GM04504 (cell line): Measurements from ENCODE around the gene ADGRG6.

Source experiments
- DNase-seq: peaks from one replicate; pipeline ENCODE4 v3.0.0-alpha.2; 2012; ENCODE audit warnings: low read depth

The ADGRG6 gene

DNA sequence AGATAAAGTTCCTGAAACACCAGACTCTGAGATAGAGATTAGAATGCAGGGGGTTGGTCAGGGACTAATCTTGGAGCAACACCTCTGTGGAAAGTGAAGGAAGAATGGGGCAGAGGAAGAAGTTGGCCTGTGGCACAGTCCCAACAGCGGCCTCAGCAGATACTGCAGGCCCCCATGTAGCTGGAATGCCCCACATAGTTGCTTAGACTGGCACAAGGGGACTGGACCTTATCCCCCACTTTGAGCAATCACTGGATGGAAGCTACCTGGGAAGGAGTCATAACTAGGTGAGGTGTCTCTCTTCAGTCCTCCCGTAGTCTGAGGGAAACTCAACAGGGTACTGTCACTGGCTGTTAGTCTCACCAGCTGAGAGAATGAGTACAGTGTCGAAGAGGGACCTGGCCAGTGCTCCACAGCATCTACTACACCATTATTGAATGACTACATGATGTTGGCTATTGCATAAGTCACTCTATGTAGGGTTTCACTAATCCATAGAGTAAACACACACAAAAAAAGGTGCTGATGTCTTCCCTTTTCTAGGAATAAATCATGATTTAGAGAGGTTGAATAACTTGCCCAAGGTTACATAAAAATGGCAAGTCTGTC lies 47.5 kb downstream of the ADGRG6 start:
- DNase-seq, result no peak

DNA sequence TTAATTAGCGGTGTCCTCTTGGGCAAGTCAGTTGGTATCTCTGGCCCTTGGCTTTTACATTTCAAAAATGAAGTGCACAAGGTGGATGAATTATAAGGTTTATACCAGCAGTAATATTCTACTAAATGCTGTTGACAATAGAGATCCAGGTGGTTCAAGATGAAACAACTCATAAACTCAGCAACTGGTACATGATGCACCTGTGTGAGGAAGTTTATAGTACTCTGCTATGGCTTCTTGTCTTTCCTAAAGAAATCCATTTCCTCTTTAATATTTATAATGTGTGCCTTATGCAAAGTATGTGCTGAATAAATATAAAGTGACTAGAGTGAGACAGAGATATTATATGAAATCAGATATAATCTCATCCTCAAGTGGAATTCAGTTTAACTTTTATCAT lies 48.5 kb downstream of the ADGRG6 start:
- DNase-seq, result no peak

DNA sequence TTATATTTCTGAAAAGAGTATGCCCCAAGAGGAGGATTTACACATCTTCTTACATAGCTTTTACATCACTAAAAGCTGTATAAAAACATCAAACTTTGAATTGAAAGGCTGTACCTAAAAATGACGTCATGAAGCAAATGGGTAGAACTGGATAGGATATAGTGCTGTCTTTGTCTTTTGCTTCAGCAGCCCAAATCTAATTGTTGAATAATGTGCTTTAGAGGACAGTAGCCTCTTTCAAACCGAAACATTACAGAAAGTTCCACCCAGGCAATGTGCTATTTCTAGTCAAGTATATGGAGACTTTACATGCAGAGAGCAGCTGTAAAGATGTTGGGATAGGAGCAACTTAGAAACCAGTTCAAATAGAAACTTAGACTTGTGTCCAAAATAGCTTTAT lies 51.9 kb downstream of the ADGRG6 start:
- no peak for DNase-seq

DNA sequence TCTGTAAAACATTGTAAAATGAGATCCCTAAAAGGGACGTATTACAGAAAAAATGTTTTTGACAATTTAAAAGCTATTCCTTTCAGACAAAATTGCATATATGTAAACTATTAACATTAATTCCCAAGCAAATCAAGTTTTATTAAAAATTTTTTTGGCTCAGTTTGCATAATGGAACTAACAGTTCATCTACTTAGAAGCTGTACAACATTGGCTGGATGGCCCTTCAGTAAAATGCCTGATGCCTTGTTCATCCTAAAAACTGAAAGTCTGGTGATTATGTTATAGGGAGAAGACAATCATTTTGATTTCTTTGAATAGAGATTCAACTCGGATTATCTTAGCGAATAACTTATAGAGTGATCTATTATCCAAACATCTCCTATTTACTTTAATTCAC lies 52.8 kb downstream of the ADGRG6 start:
- no peak for DNase-seq

DNA sequence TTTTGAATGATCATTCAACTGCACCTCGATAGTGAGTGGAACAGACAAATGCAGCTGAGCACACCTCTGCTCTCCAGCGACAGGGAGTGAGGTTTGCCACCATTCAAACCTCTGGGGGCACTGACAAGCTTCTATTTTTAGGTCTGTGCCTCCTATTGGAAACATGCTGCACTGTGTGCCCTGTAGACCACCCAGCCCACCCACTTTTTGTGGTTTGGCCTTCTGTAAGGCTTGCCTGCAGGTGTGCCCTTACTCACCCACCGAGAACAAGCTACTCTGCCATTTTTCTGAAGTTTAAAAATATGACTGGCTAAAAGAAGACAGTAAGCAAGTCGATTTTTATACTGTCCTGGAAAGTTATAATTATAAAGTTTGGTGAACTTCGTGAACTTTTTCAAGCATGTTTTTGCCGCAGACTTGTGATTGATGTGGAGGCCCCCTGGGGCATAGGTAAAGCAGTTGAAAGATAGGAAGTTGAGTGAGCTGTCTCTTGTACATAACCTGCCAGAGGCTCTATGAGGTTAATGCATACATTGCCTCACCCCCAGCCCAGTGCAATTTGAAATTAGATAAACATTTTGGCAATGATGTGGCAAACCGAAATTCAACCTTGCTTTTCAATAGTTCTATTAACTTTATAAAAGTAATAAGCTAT lies 53.8 kb downstream of the ADGRG6 start:
- DNase-seq, result no peak

DNA sequence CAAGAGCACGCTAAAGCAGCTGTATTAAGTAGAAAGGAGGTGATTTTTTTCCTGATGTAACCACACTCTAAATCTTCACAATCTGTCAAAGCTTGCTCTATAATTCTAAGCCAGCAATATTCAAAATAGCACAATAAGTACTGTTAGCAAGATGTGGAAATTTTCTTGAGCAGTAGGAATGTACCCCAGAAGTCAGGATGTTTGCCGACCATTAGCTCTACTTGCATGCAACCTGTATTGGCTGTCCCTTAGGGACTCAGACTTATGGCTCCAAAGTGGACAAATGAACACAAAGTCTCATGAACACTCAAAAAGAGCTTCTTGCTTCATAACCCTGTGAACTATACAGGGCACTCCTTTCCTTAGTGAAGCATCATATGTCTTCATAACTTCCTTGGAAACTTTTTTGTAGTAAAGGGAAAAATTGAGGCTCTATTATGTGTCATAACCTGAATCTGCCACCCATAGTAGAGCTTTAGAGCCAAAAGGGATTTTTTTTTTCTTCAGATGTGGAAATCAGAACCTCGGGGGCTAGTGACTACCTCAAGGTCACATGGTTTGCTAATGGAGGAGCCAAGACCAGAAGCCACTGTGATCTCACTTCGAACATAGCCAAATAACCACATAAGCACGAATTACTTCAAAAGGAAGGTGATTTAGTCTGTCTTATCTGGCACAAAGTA lies 54.5 kb downstream of the ADGRG6 start:
- DNase-seq, result peak; percentile 67

DNA sequence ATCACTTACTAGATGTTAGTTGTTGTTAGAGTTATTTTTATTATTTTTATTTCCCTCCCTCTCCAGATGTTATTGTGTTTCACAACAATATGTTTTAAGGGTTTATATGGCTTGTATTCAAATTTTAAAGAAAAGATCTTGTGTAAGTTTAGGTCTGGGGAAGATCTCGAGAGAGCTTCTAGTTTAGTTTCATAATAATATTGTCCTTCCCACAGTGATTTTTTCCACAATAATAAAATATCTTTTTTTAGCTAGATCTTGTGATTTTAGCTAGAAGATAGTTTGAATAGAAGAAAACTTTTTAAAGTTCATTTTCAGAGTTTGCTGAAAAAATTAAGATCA lies 55.0 kb downstream of the ADGRG6 start:
- DNase-seq, result no peak

DNA sequence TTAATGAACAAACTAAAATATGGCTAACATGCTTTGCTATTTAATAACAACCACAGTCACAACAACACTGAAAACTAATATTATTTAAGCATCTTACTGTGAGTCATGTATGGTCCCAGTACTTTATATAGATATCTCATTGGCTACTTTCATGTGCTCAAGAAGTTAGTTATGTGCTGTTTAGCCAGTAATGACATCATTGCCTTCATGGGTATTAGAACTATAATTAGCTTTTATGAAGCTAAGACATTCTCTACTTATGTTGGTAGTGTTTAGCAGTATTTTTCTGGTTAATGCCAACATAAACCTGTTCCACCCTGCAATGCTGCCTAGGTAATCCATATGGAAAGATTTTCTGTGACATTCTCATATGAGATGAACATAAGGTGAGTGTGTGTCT lies 56.1 kb downstream of the ADGRG6 start:
- no peak for DNase-seq

DNA sequence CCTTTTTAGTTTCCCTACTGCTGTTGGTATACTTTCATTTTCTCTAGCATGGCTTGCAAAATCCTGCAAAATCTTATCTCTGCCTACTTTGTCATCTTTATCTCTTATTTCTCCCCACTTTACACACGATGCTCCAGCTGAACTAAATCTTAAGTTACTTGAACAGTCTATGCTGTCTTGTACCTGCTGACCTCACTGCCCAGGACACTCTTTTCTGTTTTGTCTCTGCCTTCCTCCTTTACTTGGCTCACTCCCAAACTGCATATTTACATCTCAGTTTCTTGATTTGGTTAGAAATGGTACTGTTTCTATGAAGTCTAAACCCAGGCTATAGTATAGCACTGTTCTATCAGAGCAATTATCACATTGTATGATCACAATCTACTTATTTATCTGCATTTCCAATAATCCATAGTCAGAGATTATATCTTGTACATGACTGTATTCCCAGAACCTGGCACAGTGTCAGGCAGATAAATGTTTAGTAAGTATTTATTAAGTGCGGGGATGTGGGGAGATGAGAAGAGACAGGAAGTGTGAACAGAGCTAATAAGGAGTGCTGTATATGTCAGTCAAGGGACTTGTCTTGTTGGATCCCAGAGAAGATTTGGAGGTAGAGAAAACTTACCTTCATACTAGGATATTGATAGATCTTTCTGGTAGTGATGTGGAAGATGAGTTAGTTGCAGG lies 57.6 kb downstream of the ADGRG6 start:
- no peak for DNase-seq

DNA sequence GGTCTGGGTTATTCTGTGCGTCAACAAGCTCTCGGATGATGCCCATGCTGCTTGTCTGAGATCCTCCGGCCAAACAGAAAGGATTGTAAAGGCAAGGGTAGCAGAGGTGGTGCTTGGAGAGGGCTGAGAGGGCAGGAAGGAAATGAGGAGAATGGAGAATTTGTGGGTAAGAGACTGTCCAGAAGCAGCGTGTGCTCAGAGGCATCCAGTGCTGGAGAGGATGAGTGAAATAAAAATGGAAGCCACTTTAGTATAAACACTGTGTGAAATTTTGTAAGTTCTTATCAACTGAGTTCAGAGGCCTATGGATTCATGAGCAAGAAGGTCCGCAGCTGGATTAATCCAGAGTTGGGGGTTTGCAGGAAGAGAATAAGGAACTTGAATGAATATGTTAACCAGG lies 59.5 kb downstream of the ADGRG6 start:
- DNase-seq, result no peak

DNA sequence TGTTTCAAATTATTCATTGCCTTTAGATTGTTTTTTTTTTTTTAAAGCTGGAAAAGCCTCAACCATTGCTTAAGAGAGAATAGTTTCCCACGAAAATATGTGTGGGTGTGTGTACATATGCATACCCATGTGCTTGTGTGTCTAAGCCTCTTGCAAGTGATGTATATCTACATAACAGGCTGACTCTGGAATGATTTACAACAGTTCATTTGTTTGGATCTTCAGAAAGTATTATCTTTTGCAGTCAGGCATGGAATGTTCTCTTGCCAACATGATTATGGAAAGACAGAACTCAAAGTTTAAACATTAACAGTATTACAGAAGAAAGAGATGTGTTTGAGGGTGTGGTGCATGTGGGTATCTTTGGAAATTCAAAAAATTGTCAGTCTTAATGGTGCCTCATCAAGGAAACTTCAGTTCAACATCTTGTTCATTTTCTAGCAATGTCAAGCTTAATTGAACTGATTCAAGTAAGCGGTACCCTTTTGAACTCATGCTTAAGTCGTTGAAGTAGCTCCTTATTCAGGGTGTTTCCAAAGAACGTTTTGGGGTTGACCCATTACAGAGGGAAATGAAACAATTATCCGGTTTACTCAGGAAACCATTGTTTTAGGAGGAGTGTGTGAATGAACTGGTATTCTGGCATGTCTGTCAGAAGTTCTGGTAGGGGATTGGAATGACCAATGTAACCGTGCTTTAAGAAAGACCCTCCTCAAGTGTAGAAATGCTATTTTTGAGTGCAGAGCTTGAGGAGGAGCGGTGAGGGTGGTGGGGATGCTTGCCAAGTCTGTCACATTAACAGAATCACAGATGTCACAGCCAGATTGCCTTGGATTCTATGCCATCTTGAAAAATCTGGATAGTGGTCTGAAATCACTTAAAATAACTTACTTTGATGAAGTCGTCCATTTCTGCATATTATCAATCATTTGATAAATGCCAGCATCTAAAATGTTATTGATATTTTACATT lies 60.3 kb downstream of the ADGRG6 start:
- peak; percentile 74 for DNase-seq

DNA sequence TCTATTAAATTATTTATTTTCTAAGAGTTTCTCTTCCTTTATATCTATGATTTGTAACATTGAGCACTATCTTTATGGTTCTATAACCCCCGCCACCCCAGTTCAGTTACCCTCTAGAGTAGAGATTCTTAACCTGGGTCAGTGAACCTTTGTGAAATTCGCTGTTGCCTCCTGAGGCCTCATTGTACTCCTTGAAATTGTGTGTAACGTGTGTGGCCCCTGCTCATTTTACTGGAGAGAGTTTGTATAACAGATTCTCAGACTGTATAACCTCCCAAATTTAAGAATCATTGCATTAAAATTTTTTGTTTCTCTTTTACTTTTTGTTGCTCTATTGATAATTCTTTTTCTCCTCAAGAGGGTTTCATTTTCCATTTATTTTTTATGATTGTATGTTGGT lies 65.3 kb downstream of the ADGRG6 start:
- no peak for DNase-seq

DNA sequence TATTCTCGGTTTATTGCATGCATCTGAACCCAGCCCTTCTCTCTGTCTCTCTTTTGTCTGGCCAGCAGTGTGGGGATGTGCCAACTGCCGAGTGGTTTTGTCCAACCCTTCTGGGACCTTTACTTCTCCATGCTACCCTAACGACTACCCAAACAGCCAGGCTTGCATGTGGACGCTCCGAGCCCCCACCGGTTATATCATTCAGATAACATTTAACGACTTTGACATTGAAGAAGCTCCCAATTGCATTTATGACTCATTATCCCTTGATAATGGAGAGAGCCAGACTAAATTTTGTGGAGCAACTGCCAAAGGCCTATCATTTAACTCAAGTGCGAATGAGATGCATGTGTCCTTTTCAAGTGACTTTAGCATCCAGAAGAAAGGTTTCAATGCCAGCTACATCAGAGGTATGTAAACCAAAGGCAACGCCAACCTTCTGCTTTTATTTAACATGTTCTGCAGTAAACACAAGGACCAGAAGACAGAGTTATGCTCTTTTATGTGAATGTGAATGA lies 65.8 kb downstream of the ADGRG6 start:
- no peak for DNase-seq

DNA sequence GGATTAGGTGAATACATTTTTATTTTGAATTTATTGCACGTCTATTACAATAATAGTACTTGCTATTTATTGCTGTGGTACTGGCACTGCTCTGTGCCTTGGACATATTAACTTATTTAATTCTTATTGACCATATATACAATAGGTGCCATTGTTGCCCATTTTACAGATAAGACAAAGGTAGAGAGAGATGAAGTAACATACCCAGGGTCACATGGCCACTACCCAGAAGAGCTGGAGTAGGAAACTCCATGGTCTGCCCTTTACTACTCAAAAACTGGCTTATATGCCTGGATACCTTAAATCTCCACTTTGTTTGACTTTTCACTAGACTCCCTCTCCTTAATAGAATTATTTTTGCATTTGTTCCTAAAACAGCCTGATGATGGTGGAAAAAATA lies 67.5 kb downstream of the ADGRG6 start:
- DNase-seq, result no peak

DNA sequence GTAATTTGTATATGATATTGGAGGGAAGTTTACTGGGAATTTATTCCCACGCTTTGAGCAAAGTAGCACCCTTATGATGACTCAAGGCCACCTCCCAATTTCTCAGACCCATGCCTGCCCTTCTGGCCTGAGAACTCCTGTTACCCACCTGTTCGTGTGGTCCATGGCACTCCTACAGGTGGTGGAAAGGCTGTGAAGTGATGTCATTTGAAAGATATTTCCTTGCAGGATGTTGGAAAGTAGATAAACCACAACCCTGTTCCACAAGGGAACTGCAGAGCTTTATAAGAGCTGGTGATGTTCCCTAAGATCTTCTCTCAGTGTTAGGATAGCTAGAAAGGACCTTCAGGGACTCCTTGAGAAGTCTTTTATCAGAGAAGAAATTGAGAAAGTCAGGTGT lies 70.5 kb downstream of the ADGRG6 start:
- no peak for DNase-seq

DNA sequence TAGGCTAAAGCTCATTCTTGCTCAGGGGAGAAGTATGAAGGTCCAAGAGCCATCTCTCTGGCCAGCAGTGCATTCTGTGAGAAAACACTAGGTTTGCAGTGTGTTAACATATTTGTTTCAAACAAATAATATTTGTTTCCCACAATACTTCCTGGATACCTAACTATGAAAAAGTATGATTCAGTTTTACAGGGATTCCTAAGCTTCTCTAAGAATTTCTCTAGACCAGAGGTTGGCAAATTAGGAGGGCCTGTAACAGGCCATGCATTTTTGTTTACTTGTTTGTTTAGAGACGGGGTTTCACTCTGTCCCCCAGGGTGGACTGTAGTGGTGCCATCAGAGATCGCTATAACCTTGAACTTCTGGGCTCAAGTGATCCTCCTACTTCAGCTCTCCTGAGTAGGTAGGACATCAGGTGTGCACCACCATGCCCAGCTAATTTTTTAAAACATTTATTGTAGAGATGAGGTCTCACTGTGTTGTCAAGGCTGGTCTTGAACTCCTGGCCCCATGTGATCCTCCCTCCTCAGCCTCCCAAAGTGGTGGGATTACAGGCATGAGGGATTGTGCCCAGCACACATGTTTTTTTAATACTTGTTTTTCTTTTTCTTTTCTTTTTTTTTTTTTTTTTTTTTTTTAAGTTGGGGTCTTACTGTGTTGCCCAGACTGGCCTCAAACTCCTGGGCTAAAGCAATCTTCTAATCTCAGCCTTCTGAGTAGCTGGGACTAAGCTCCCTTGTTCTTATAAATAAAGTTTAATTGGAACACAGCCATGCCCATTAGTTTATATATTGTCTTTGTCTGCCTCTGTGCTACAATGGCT lies 71.7 kb downstream of the ADGRG6 start:
- DNase-seq, result no peak

DNA sequence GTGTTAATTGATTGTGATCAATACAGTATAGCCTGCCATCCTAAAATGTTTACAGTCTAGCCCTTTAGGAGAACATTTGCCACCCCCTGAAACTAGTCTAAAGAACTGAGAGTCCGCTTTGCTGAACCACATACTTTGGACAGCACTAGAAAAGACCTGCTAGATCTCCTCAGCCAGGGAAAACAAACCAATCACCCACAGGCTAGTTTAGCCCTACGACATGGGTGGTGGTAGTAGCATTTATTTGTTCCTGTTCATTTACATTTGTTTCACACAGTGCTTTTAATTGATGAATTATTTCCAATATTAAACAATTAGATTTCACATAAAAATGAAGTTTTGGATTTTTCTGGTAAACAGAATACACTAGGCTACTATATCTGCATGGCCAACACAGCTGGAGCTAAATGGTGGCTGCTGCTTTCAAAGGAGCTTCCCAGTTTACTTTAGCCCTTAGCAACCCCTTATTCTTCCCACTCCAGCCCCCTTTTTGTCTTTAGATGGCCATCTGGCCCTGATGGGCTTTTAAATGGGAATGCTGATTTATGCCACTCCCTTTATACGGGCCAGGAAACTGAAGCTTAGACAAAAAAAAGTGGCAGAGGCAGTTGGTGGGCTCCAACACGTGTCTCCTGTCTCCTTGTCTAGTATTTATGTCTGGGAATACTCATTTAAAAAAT lies 72.4 kb downstream of the ADGRG6 start:
- DNase-seq, result no peak

DNA sequence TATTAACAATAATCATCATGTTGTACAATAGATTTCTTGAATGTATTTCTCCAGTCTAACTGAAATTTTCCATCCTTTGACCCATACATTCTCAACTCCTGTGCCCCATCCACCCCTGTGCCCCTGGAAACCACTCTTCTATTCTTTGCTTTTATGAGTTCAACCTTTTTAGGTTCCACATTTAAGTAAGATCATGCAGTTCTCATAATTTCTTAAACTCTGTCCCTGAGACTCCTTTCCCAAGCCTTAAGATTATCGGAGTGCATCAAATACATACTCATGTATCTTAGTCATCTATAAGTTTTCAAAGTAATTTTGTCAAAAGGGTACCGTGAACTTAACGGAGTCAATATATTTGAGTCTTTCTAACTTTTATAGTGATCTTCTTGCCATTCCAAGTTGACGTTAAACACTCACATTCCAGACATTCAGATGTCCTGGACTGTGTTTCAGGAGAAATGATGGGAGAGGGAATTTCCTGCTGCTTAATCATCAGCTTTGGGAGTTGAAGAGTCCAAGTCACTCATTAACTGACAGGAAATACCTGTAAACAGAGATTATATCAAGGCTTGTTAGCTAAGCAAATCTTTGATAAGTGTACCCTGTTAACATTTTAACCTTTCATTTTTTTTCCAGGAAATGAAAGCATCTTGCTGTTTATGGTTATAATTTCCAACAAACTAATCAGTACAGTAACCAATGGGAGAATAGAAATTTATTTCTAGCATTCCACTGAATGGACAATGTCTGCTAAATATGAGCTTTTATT lies 73.3 kb downstream of the ADGRG6 start:
- DNase-seq, result peak; percentile 87

DNA sequence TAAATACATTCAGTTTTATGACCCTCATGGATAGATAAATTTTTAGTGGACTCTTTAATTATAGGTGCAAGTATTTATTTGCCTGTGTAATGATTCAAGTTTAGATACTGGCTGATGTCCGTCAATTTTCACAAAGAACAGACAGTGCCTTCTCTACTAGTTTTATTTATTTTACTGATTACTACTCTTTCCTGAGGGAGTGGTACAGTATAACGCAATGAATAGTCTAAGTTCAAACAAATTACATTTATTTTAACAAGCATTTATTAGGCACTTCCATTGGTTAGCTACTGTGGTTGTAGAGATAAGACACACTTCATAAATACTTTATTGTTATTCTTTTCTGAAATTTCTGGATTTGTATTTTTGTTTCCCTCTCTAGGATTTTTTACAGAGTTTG lies 74.3 kb downstream of the ADGRG6 start:
- DNase-seq, result no peak
